HCT116 (cell line): ENCODE measurements around the gene SH3TC2. TPM values are rescaled to one million over a fixed set of nuclear protein-coding genes. Genes with fewer than 3 reads are reported as not detected.
A peak's percentile ranks its signal among the peaks of the same experiment; 100 is the strongest.

Source experiments
- ATAC-seq: fragments of 200-7000 bp; cut with Tn5 transposase; 2 replicates; pipeline ENCODE4 v1.9.1; 2020; ENCODE audit warnings: mild to moderate bottlenecking, moderate library complexity
- BruUV-seq: library from RNA; stranded (reverse); fragments of 400-500 nt; replicated peaks from 2 replicates; lab custom pipeline; 2021; lab: Mats Ljungman, UMichigan
- CTCF ChIA-PET: fragments of 300-600 bp; sonication (Branson Sonifier 250); formaldehyde crosslinking; loops from one replicate; lab custom pipeline; 2021; ENCODE audit warnings: antibody characterized with exemption; lab: Charles Lee
- POLR2A ChIA-PET: fragments of 300-600, 350-600 bp; sonication (Branson Sonifier 250); formaldehyde crosslinking; loops from one replicate; lab custom pipeline; 2021; ENCODE audit warnings: antibody characterized with exemption; lab: Charles Lee
- RAD21 ChIA-PET, 2 experiments: fragments of 300-600 bp; sonication (Branson Sonifier 250); formaldehyde crosslinking; loops; one replicate each; lab custom pipeline; 2023; ENCODE audit warnings: low total read pairs in 2 of 2; ENCODE audit not compliant: uncharacterized antibody in 2 of 2, unreplicated experiment in 2 of 2, low non-redundant PET in 1 of 2; lab: Charles Lee
- DNase-seq: peaks from one replicate; pipeline ENCODE4 v3.0.0-alpha.2; 2010; ENCODE audit warnings: low read depth, low spot score
- H2AFZ ChIP-seq: fragments of 200-600 bp; shearing (Covaris generic), sonication (generic); 2 replicates; pipeline ENCODE4 v1.6.1; 2017; ENCODE audit warnings: low read depth, mixed run types, mixed read lengths, antibody characterized with exemption, low read length; ENCODE audit not compliant: poor library complexity, severe bottlenecking
- H3K27ac ChIP-seq: 2 replicates; pipeline ENCODE4 v1.5.1; 2012; ENCODE audit warnings: low read depth, low read length
- H3K27me3 ChIP-seq: fragments of 200-600 bp; sonication (generic); 2 replicates; pipeline ENCODE4 v1.6.1; 2016; ENCODE audit warnings: mixed run types, low read length, mixed read lengths; ENCODE audit not compliant: insufficient read depth
- H3K36me3 ChIP-seq, 2 experiments: fragments of 200-500 bp in 1 of 2; fragments of 200-600 bp in 1 of 2; sonication (Bioruptor generic) in 1 of 2; sonication (generic) in 1 of 2; 2 replicates each; pipeline versions ENCODE4 v1.5.1 to v1.6.1; 2014 to 2016; ENCODE audit warnings: low read length in 2 of 2, inconsistent platforms in 1 of 2, mixed read lengths in 1 of 2, mixed run types in 1 of 2; ENCODE audit not compliant: insufficient read depth in 2 of 2, control insufficient read depth in 1 of 2
- H3K4me1 ChIP-seq, 2 experiments: fragments of 200-600 bp in 1 of 2; sonication (generic) in 1 of 2; 2 replicates each; pipeline versions ENCODE4 v1.5.1 to v1.6.1; 2012 to 2017; ENCODE audit warnings: low read length in 2 of 2, inconsistent platforms in 1 of 2, mild to moderate bottlenecking in 1 of 2, mixed read lengths in 1 of 2, mixed run types in 1 of 2, moderate library complexity in 1 of 2; ENCODE audit not compliant: insufficient read depth in 2 of 2, control insufficient read depth in 1 of 2
- H3K4me2 ChIP-seq: fragments of 200-600 bp; sonication (generic); 2 replicates; pipeline ENCODE4 v1.6.1; 2017; ENCODE audit warnings: mixed run types, low read length, mixed read lengths
- H3K4me3 ChIP-seq, 2 experiments: fragments of 200-600 bp in 1 of 2; sonication (generic) in 1 of 2; replicated peaks in 1 of 2; 2 replicates each; pipeline ENCODE4 v1.5.1; 2011 to 2016; ENCODE audit warnings: low read length in 2 of 2, control low read depth in 1 of 2, low read depth in 1 of 2, mild to moderate bottlenecking in 1 of 2, mixed read lengths in 1 of 2, mixed run types in 1 of 2
- H3K79me2 ChIP-seq: fragments of 200-600 bp; sonication (generic); 2 replicates; pipeline ENCODE4 v1.6.1; 2017; ENCODE audit warnings: mild to moderate bottlenecking, mixed run types, low read length, moderate library complexity, mixed read lengths; ENCODE audit not compliant: insufficient read depth
- H3K9ac ChIP-seq: fragments of 200-600 bp; sonication (generic); 2 replicates; pipeline ENCODE4 v1.6.1; 2016; ENCODE audit warnings: low read length, mixed read lengths
- H3K9me2 ChIP-seq: fragments of 200-600 bp; sonication (generic), shearing (Covaris generic); 2 replicates; pipeline ENCODE4 v1.6.1; 2017; ENCODE audit warnings: mixed run types, mild to moderate bottlenecking, moderate library complexity; ENCODE audit not compliant: insufficient read depth
- H3K9me3 ChIP-seq, 2 experiments: fragments of 200-500 bp in 1 of 2; fragments of 200-600 bp in 1 of 2; sonication (Bioruptor generic) in 1 of 2; sonication (generic) in 1 of 2; 2 replicates each; pipeline ENCODE4 v1.6.1; 2014 to 2017; ENCODE audit warnings: low read length in 2 of 2, mixed read lengths in 2 of 2, inconsistent platforms in 1 of 2, low read depth in 1 of 2, mild to moderate bottlenecking in 1 of 2, mixed run types in 1 of 2, moderate library complexity in 1 of 2; ENCODE audit not compliant: control insufficient read depth in 1 of 2, insufficient read depth in 1 of 2
- H4K20me1 ChIP-seq: fragments of 200-600 bp; sonication (generic), shearing (Covaris generic); 2 replicates; pipeline ENCODE4 v1.6.1; 2017; ENCODE audit warnings: mixed run types, mild to moderate bottlenecking, moderate library complexity; ENCODE audit not compliant: insufficient read depth
- CBX3 ChIP-seq: IDR thresholded peaks from 2 replicates; pipeline ENCODE4 v1.6.1; 2012; ENCODE audit warnings: low read depth
- CEBPB ChIP-seq: IDR thresholded peaks from 2 replicates; pipeline ENCODE4 v1.6.1; 2012; ENCODE audit warnings: low read depth
- CTCF ChIP-seq, 3 experiments: fragments of 200-600 bp in 1 of 3; sonication (generic) in 1 of 3; IDR thresholded peaks in 2 of 3; conservative IDR thresholded peaks in 1 of 3; 2 replicates each; pipeline ENCODE4 v1.5.1; 2012 to 2017; ENCODE audit warnings: low read depth in 2 of 3, low read length in 2 of 3, antibody characterized with exemption in 1 of 3, borderline replicate concordance in 1 of 3, control low read depth in 1 of 3, mild to moderate bottlenecking in 1 of 3, mixed read lengths in 1 of 3, mixed run types in 1 of 3, moderate library complexity in 1 of 3; ENCODE audit not compliant: insufficient read depth in 1 of 3
- EZH2 ChIP-seq: fragments of 200-600 bp; sonication (generic); IDR thresholded peaks from 2 replicates; pipeline ENCODE4 v1.6.1; 2017; ENCODE audit warnings: antibody characterized with exemption, mixed run types
- EZH2phosphoT487 ChIP-seq: fragments of 200-600 bp; IDR thresholded peaks from 2 replicates; pipeline ENCODE4 v1.6.1; 2018; ENCODE audit warnings: antibody characterized with exemption, borderline replicate concordance
- FOSL1 ChIP-seq: IDR thresholded peaks from 2 replicates; pipeline ENCODE4 v1.6.1; 2012; ENCODE audit warnings: low read depth
- JUND ChIP-seq: IDR thresholded peaks from 2 replicates; pipeline ENCODE4 v1.6.1; 2012
- POLR2A ChIP-seq: IDR thresholded peaks from 2 replicates; pipeline ENCODE4 v1.7.0; 2011; ENCODE audit warnings: borderline replicate concordance; ENCODE audit not compliant: insufficient read depth, insufficient read length; ENCODE audit errors: extremely low read depth
- POLR2AphosphoS5 ChIP-seq: IDR thresholded peaks from 2 replicates; pipeline ENCODE4 v1.6.1; 2011; ENCODE audit warnings: mild to moderate bottlenecking, low read depth, low read length, moderate library complexity
- RAD21 ChIP-seq: IDR thresholded peaks from 2 replicates; pipeline ENCODE4 v1.6.1; 2012; ENCODE audit warnings: low read depth, mild to moderate bottlenecking
- SIN3A ChIP-seq: IDR thresholded peaks from 2 replicates; pipeline ENCODE4 v1.6.1; 2012; ENCODE audit warnings: low read depth
- SP1 ChIP-seq: IDR thresholded peaks from 2 replicates; pipeline ENCODE4 v1.6.1; 2012; ENCODE audit warnings: low read depth
- SRF ChIP-seq: IDR thresholded peaks from 2 replicates; pipeline ENCODE4 v1.6.1; 2012; ENCODE audit warnings: low read depth
- TCF7L2 ChIP-seq: IDR thresholded peaks from 2 replicates; pipeline ENCODE4 v1.7.0; 2011; ENCODE audit warnings: borderline replicate concordance, inconsistent platforms; ENCODE audit not compliant: insufficient read depth, insufficient read length; ENCODE audit errors: extremely low read depth
- ZBTB33 ChIP-seq: IDR thresholded peaks from 2 replicates; pipeline ENCODE4 v1.6.1; 2011; ENCODE audit warnings: mild to moderate bottlenecking, low read length, moderate library complexity; ENCODE audit not compliant: insufficient replicate concordance; ENCODE audit errors: extremely low read depth
- ZFX ChIP-seq: fragments of 450-650 bp; IDR thresholded peaks from 2 replicates; pipeline ENCODE4 v1.6.1; 2017
- intact Hi-C: fragments of 100-400 bp; cut with micrococcal nuclease; formaldehyde crosslinking; loops from 2 replicates; pipeline ENCODE4 v1.10.0; 2022
- total RNA-seq: library from RNA; stranded (reverse); gene quantifications from one replicate; pipeline ENCODE4 v1.2.1, GENCODE V29; 2021; ENCODE audit not compliant: unreplicated experiment
- TF ChIP-seq, protein P1 (sequence below): IDR thresholded peaks from 2 replicates; pipeline ENCODE4 v1.6.1; 2012; ENCODE audit warnings: low read depth
- TF ChIP-seq, protein P2 (sequence below): IDR thresholded peaks from 2 replicates; pipeline ENCODE4 v1.6.1; 2012

The SH3TC2 gene
- total RNA-seq, 1 experiment from 2014 or later: 12.8 TPM

DNA sequence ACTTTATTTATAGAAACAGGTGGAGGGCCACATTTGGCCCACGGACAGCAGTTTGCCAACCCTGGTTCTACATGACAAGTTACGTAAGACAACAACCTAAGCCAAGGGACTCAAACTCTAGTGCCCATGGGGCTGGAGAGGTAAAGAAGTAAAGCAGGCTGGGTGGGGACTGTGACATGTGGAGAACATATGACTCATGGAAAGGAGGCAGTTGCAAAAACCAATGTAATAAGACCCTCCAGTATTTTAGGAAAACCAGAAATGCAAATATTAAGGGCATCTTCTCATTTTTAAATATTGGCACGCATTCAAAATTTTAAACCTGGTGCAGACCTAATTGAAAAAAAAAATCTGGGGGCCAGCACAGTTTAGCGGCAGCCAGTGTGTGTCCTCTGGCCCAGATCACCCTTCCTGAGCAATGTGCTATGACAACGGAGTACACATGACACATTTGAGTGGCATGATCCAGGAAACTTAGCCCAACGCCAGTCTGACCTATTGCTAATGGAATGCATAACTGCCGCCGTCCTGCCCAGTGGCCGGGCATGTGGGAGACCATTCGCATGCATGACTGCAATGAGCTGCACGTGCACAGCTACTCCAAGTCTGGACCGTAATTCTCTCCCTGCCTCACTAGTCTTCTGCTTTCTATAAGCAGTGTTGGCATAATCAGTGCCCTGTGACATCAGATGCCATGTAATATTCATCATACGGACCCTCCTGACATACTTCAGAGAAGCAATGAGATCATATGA, 97.2 kb downstream of the SH3TC2 start:
- H3K4me3 ChIP-seq: peak overlapping the region in 1 of 2 experiments; percentile 17; a peak in 1 of 4 replicates
- no peaks in the 10 kb centered on the region for H3K36me3 ChIP-seq
- H2AFZ ChIP-seq: peak overlapping the region; percentile 72
- BruUV-seq: no TSS peak
- H3K9me2 ChIP-seq: no peaks in the 10 kb centered on the region; the same call in 1 of the 2 replicates
- peak overlapping the region; percentile 57 for H3K4me2 ChIP-seq
- DNase-seq (peak; percentile 94), ATAC-seq (peak; percentile 92)
- peak overlapping the region; percentile 18; the same call in 1 of the 2 replicates for H3K27ac ChIP-seq
- CTCF ChIA-PET: interaction anchor here (0.7 to 2.6 kb wide), 5 partner anchors 8 to 224 kb away, joined by 3 to 18 read pairs (median 4); no protein-coding TSS in a partner anchor
- H3K4me1 ChIP-seq: peaks cover 16 to 49% of the 10 kb centered on the region in 2 experiments
- RAD21 ChIA-PET: no interaction called here
- H3K27me3 ChIP-seq: no peaks in the 10 kb centered on the region
- no peaks in the 10 kb centered on the region for H3K79me2 ChIP-seq
- POLR2A ChIA-PET: interaction anchor here (0.9 kb wide), 1 partner anchor 12 kb away, joined by 3 read pairs; no protein-coding TSS in a partner anchor
- H3K9me3 ChIP-seq: no peaks in the 10 kb centered on the region
- H4K20me1 ChIP-seq: no peaks in the 10 kb centered on the region
- peak overlapping the region; percentile 44 for H3K9ac ChIP-seq
- intact Hi-C loops: loop anchor here (2.0 kb wide), 1 partner anchor 149 kb away; no protein-coding TSS in a partner anchor
- TF ChIP-seq EZH2: no peak
- peak; percentile 94 for TF ChIP-seq SP1
- TF ChIP-seq JUND: peak; percentile 92
- peak; percentile 33 for TF ChIP-seq TCF7L2
- peak; percentile 79 for TF ChIP-seq FOSL1
- TF ChIP-seq, protein P1, sequence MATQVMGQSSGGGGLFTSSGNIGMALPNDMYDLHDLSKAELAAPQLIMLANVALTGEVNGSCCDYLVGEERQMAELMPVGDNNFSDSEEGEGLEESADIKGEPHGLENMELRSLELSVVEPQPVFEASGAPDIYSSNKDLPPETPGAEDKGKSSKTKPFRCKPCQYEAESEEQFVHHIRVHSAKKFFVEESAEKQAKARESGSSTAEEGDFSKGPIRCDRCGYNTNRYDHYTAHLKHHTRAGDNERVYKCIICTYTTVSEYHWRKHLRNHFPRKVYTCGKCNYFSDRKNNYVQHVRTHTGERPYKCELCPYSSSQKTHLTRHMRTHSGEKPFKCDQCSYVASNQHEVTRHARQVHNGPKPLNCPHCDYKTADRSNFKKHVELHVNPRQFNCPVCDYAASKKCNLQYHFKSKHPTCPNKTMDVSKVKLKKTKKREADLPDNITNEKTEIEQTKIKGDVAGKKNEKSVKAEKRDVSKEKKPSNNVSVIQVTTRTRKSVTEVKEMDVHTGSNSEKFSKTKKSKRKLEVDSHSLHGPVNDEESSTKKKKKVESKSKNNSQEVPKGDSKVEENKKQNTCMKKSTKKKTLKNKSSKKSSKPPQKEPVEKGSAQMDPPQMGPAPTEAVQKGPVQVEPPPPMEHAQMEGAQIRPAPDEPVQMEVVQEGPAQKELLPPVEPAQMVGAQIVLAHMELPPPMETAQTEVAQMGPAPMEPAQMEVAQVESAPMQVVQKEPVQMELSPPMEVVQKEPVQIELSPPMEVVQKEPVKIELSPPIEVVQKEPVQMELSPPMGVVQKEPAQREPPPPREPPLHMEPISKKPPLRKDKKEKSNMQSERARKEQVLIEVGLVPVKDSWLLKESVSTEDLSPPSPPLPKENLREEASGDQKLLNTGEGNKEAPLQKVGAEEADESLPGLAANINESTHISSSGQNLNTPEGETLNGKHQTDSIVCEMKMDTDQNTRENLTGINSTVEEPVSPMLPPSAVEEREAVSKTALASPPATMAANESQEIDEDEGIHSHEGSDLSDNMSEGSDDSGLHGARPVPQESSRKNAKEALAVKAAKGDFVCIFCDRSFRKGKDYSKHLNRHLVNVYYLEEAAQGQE: no peak
- TF ChIP-seq EZH2phosphoT487: no peak
- TF ChIP-seq CBX3: peak; percentile 96
- TF ChIP-seq ZBTB33: no peak
- TF ChIP-seq SIN3A: peak; percentile 82
- peak; percentile 43 for TF ChIP-seq CEBPB
- 0 out of 2 replicates have a peak, but pooled peaks have one; percentile 27 for TF ChIP-seq SRF
- TF ChIP-seq, protein P2, sequence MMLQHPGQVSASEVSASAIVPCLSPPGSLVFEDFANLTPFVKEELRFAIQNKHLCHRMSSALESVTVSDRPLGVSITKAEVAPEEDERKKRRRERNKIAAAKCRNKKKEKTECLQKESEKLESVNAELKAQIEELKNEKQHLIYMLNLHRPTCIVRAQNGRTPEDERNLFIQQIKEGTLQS: 0 out of 2 replicates have a peak, but pooled peaks have one; percentile 84
- 0 out of 2 replicates have a peak, but pooled peaks have one; percentile 11 for TF ChIP-seq RAD21
- TF ChIP-seq POLR2A: no peak
- no peak for TF ChIP-seq ZFX
- peak; percentile 50; the same call in 1 of the 2 replicates for TF ChIP-seq POLR2AphosphoS5
- TF ChIP-seq CTCF (IDR thresholded peaks at IDR 0.05 in 2 of 3, conservative IDR thresholded peaks at IDR 0.05 in 1 of 3; ENCODE audit: borderline replicate concordance in 1 of 3, insufficient read depth in 1 of 3, low read depth in 2 of 3, low read length in 2 of 3): no peak
